Endothelial cell (in vitro differentiated cells): ENCODE data around the gene TOR1B. TPM values are rescaled to one million over a fixed set of nuclear protein-coding genes. Genes with fewer than 3 reads are reported as not detected.
A peak's percentile ranks its signal among the peaks of the same experiment; 100 is the strongest.

Source experiments
- DNase-seq: peaks from one replicate; pipeline ENCODE4 v3.0.0; 2021; ENCODE audit warnings: low spot score
- H3K27ac Mint-ChIP-seq: one replicate; pipeline ENCODE4 v1.8.0; 2021; ENCODE audit warnings: mixed read lengths, inconsistent platforms; ENCODE audit not compliant: unreplicated experiment
- H3K27me3 Mint-ChIP-seq: one replicate; pipeline ENCODE4 v1.8.0; 2021; ENCODE audit warnings: mild to moderate bottlenecking, moderate library complexity, mixed read lengths, inconsistent platforms; ENCODE audit not compliant: unreplicated experiment
- H3K36me3 Mint-ChIP-seq: one replicate; pipeline ENCODE4 v1.8.0; 2021; ENCODE audit warnings: mild to moderate bottlenecking, low read depth, mixed read lengths, inconsistent platforms; ENCODE audit not compliant: unreplicated experiment
- H3K4me1 Mint-ChIP-seq: one replicate; pipeline ENCODE4 v1.8.0; 2021; ENCODE audit warnings: mild to moderate bottlenecking, mixed read lengths, inconsistent platforms; ENCODE audit not compliant: unreplicated experiment
- H3K4me3 Mint-ChIP-seq: one replicate; pipeline ENCODE4 v1.8.0; 2021; ENCODE audit warnings: mild to moderate bottlenecking, mixed read lengths, inconsistent platforms; ENCODE audit not compliant: unreplicated experiment
- H3K9me3 Mint-ChIP-seq: one replicate; pipeline ENCODE4 v1.8.0; 2021; ENCODE audit warnings: mixed read lengths, inconsistent platforms; ENCODE audit not compliant: unreplicated experiment
- long read RNA-seq: library from polyadenylated mRNA; unstranded; transcript quantifications from one replicate; pipeline ENCODE4 v2.0.0, GENCODE V29; 2020; ENCODE audit not compliant: unreplicated experiment
- total RNA-seq: library from RNA; stranded (reverse); fragmentation: NEBNext Ultra II Directional; extraction: Animal tissue kit (Norgen Biotek cat#: 25700); gene quantifications from one replicate; pipeline ENCODE4 v1.2.1, GENCODE V29; 2021; ENCODE audit not compliant: unreplicated experiment
- TF ChIP-seq, protein P1 (sequence below): fragments of 200-600 bp; sonication (generic); IDR thresholded peaks from one replicate; pipeline ENCODE4 v1.5.0; 2021; ENCODE audit warnings: antibody characterized with exemption; ENCODE audit not compliant: unreplicated experiment

The TOR1B gene, protein sequence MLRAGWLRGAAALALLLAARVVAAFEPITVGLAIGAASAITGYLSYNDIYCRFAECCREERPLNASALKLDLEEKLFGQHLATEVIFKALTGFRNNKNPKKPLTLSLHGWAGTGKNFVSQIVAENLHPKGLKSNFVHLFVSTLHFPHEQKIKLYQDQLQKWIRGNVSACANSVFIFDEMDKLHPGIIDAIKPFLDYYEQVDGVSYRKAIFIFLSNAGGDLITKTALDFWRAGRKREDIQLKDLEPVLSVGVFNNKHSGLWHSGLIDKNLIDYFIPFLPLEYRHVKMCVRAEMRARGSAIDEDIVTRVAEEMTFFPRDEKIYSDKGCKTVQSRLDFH
- total RNA-seq = 22.8 TPM
- long read RNA-seq, transcript TOR1B-201 (5 exons, 2,769 nt) = major isoform, 7 of 10 reads
- long read RNA-seq, partial matches to known transcripts = 0 of 10 reads
- long read RNA-seq, other reads (novel, unspliced or antisense) = 2 of 10 reads

DNA sequence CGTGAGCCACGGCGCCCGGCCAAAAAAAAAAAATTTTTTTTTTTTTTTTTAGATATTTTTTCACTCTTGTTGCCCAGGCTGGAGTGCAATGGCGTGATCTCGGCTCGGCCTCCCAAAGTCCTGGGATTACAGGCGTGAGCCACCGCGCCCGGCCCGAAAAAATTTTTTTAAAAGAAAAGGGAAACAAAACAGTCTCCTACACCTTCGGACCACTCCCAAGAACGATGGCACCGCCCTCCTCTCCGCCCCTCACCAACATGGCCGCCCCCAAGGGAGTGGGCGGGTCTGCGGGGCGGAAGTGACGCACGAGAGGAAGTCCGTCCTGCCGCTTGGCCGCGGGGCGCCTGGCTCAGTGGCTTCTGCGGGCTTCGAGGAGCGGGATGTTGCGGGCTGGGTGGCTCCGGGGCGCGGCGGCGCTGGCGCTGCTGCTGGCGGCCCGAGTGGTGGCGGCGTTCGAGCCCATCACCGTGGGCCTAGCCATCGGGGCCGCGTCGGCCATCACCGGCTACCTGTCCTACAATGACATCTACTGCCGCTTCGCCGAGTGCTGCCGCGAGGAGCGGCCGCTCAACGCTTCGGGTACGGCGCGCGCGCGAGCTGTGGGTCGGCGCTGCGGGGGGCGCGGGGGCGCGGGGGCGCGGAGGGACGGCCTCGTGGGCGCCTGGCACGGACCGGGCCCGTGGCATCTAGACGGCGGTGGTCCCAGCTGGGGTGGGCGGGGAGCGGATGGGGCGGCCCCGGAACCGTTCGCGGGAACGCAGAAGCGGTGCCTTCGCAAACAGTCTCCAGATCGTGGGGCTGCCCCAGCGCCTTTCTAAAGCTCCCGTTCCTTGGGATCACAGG, at the start of gene TOR1B:
Gene TOR1B, plus strand, starts transcription at position 352 of the 843 bp plus-strand sequence. Its CDS starts 29 bp downstream, at position 381.
- Mint-ChIP-seq H3K27ac (peak within 1 kb of the TSS; percentile 10), H3K4me1 (peaks cover 14% of the 10 kb centered on the region), H3K4me3 (peak within 1 kb of the TSS; percentile 89), H3K36me3 (peaks cover 22% of the 10 kb centered on the region), H3K27me3 (peaks cover 6% of the 10 kb centered on the region), H3K9me3 (no peaks in the 10 kb centered on the region)
- TF ChIP-seq, protein P1, sequence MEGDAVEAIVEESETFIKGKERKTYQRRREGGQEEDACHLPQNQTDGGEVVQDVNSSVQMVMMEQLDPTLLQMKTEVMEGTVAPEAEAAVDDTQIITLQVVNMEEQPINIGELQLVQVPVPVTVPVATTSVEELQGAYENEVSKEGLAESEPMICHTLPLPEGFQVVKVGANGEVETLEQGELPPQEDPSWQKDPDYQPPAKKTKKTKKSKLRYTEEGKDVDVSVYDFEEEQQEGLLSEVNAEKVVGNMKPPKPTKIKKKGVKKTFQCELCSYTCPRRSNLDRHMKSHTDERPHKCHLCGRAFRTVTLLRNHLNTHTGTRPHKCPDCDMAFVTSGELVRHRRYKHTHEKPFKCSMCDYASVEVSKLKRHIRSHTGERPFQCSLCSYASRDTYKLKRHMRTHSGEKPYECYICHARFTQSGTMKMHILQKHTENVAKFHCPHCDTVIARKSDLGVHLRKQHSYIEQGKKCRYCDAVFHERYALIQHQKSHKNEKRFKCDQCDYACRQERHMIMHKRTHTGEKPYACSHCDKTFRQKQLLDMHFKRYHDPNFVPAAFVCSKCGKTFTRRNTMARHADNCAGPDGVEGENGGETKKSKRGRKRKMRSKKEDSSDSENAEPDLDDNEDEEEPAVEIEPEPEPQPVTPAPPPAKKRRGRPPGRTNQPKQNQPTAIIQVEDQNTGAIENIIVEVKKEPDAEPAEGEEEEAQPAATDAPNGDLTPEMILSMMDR = no peak
- peak; percentile 93 for DNase-seq

- H3K4me1 Mint-ChIP-seq = peaks cover 6% of the 10 kb centered on the region
- TF ChIP-seq, protein P1 = no peak
- no peak for DNase-seq
- H3K27ac Mint-ChIP-seq = no peak overlapping the region
- no peak overlapping the region for H3K4me3 Mint-ChIP-seq
- H3K27me3 Mint-ChIP-seq = peaks cover 2% of the 10 kb centered on the region
- no peaks in the 10 kb centered on the region for H3K9me3 Mint-ChIP-seq
- H3K36me3 Mint-ChIP-seq = no peaks in the 10 kb centered on the region
Measured at GRCh38 chr9:129755151-129755550, 47.8 kb upstream of the TOR1B start.

GRCh38 chr9:129756191-129756590, 46.8 kb upstream of the TOR1B start:
- DNase-seq = no peak
- H3K4me3 Mint-ChIP-seq = no peak overlapping the region
- H3K9me3 Mint-ChIP-seq = no peaks in the 10 kb centered on the region
- no peak overlapping the region for H3K27ac Mint-ChIP-seq
- peaks cover 6% of the 10 kb centered on the region for H3K4me1 Mint-ChIP-seq
- H3K27me3 Mint-ChIP-seq = no peaks in the 10 kb centered on the region
- TF ChIP-seq, protein P1 = no peak
- H3K36me3 Mint-ChIP-seq = no peaks in the 10 kb centered on the region

GRCh38 chr9:129757045-129757444, 45.9 kb upstream of the TOR1B start:
- TF ChIP-seq, protein P1 = no peak

More at GRCh38 chr9:129757045-129757444, 45.9 kb upstream of the TOR1B start:
- no peaks in the 10 kb centered on the region for H3K9me3 Mint-ChIP-seq
- no peak overlapping the region for H3K27ac Mint-ChIP-seq
- no peak for DNase-seq
- H3K36me3 Mint-ChIP-seq = no peaks in the 10 kb centered on the region
- H3K27me3 Mint-ChIP-seq = no peaks in the 10 kb centered on the region
- H3K4me3 Mint-ChIP-seq = no peak overlapping the region
- peaks cover 6% of the 10 kb centered on the region for H3K4me1 Mint-ChIP-seq
